SKM-1 (cell line): ENCODE results near the gene C19orf12.

Source experiments
- DNase-seq: peaks from one replicate; lab custom pipeline; 2025; ENCODE audit not compliant: unreplicated experiment; lab: John Stamatoyannopoulos, UW

The C19orf12 gene

GRCh38 chr19:29697523-29698261 lies 17.4 kb downstream of the C19orf12 start:
- DNase-seq, result no peak

GRCh38 chr19:29696565-29696846 lies 18.6 kb downstream of the C19orf12 start:
- no peak for DNase-seq

GRCh38 chr19:29695765-29696564 lies 19.1 kb downstream of the C19orf12 start:
- DNase-seq, result no peak

- DNase-seq, result peak; percentile 79
Measured at GRCh38 chr19:29694669-29695627, 20.1 kb downstream of the C19orf12 start.

GRCh38 chr19:29694161-29694560 lies 20.9 kb downstream of the C19orf12 start:
- no peak for DNase-seq

- DNase-seq, result no peak
Measured at GRCh38 chr19:29690842-29691241, 24.2 kb downstream of the C19orf12 start.

- DNase-seq, result no peak
Measured at GRCh38 chr19:29687897-29688728, 26.9 kb downstream of the C19orf12 start.

GRCh38 chr19:29687244-29687896 lies 27.7 kb downstream of the C19orf12 start:
- no peak for DNase-seq

- no peak for DNase-seq
Measured at GRCh38 chr19:29686285-29686805, 28.7 kb downstream of the C19orf12 start.

GRCh38 chr19:29685326-29685725 lies 29.7 kb downstream of the C19orf12 start:
- no peak for DNase-seq

GRCh38 chr19:29683009-29683408 lies 32.1 kb downstream of the C19orf12 start:
- no peak for DNase-seq

GRCh38 chr19:29682236-29682895 lies 32.7 kb downstream of the C19orf12 start:
- DNase-seq, result no peak

- no peak for DNase-seq
Measured at GRCh38 chr19:29681422-29682235, 33.4 kb downstream of the C19orf12 start.

GRCh38 chr19:29680937-29681336 lies 34.1 kb downstream of the C19orf12 start:
- no peak for DNase-seq

- peak; percentile 32 for DNase-seq
Measured at GRCh38 chr19:29680447-29680846, 34.6 kb downstream of the C19orf12 start.

GRCh38 chr19:29679598-29680210 lies 35.4 kb downstream of the C19orf12 start:
- DNase-seq, result no peak

GRCh38 chr19:29678484-29679106 lies 36.5 kb downstream of the C19orf12 start:
- no peak for DNase-seq
